ENCODE data around the gene BTBD9. TPM values are rescaled to one million over a fixed set of nuclear protein-coding genes. Genes with fewer than 3 reads are reported as not detected.

BTBD9 gene
- total RNA-seq, 6 experiments from 2014 or later, result 4.5 to 7.5 (median 5.7) TPM

DNA sequence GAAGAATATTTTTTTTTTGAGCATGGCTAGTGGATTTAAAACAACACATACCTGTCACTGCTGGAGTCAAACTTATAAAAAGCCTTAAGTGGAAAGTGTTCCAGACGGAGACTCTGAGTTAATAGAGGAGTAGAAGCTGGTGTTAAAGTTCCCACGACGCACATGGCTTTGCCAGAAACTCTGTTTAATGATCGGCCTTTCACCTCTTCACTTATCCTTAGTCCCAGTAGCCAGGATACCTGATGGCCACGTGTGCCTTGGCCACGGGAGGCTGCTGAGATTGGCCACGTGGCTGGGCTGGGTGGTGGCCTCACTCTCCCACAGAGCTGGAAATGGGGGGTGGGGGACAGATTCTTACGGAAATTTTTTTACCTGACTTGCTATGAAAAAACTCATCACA lies 487.1 kb downstream of the BTBD9 start:
- intact Hi-C loops (cut with DNase I), result no loop called here

GRCh38 chr6:38151580-38152500 lies 487.9 kb downstream of the BTBD9 start:
- H3K9me3 ChIP-seq, result no peaks in the 10 kb centered on the region
- 93% methylated on average over 10 of the region's 22 CpGs for WGBS (ENCODE audit: insufficient coverage, low coverage, low lambda C conversion rate, missing lambda C conversion rate)

More for the DNA sequence above, 487.1 kb downstream of the BTBD9 start:
- DNase-seq, result no peak
- H3K9me3 ChIP-seq, result no peaks in the 10 kb centered on the region
- no peak overlapping the region for H3K4me3 ChIP-seq
- no peaks in the 10 kb centered on the region for H3K4me1 ChIP-seq
- WGBS (ENCODE audit: insufficient coverage, low coverage, low lambda C conversion rate, missing lambda C conversion rate), result 83% methylated on average over 7 of the region's 8 CpGs
- peaks cover 0 to 12% (median 4%) of the 10 kb centered on the region in 4 donors for H3K36me3 ChIP-seq
- H3K27ac ChIP-seq, result no peak overlapping the region
- no peak for TF ChIP-seq POLR2A (IDR thresholded peaks at IDR 0.05)
- TF ChIP-seq, protein P1, sequence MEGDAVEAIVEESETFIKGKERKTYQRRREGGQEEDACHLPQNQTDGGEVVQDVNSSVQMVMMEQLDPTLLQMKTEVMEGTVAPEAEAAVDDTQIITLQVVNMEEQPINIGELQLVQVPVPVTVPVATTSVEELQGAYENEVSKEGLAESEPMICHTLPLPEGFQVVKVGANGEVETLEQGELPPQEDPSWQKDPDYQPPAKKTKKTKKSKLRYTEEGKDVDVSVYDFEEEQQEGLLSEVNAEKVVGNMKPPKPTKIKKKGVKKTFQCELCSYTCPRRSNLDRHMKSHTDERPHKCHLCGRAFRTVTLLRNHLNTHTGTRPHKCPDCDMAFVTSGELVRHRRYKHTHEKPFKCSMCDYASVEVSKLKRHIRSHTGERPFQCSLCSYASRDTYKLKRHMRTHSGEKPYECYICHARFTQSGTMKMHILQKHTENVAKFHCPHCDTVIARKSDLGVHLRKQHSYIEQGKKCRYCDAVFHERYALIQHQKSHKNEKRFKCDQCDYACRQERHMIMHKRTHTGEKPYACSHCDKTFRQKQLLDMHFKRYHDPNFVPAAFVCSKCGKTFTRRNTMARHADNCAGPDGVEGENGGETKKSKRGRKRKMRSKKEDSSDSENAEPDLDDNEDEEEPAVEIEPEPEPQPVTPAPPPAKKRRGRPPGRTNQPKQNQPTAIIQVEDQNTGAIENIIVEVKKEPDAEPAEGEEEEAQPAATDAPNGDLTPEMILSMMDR (IDR thresholded peaks at IDR 0.05), result no peak
- H3K27me3 ChIP-seq, result no peaks in the 10 kb centered on the region
- no peak for ATAC-seq

GRCh38 chr6:38150681-38151296 lies 488.9 kb downstream of the BTBD9 start:
- Histone ChIP-seq H3K4me1 (no peaks in the 10 kb centered on the region), H3K9me3 (no peaks in the 10 kb centered on the region), H3K36me3 (peaks cover 0 to 12% (median 4%) of the 10 kb centered on the region in 4 donors), H3K27me3 (no peaks in the 10 kb centered on the region), H3K4me3 (no peak overlapping the region), H3K27ac (no peak overlapping the region)
- ATAC-seq (no peak), DNase-seq (no peak)
- 93% methylated on average over 5 of the region's 11 CpGs for WGBS (ENCODE audit: insufficient coverage, low coverage, low lambda C conversion rate, missing lambda C conversion rate)
- intact Hi-C loops (cut with DNase I), result no loop called here
- TF ChIP-seq POLR2A (IDR thresholded peaks at IDR 0.05), result no peak
- TF ChIP-seq, protein P1 (IDR thresholded peaks at IDR 0.05), result no peak

More at GRCh38 chr6:38151580-38152500, 487.9 kb downstream of the BTBD9 start:
- TF ChIP-seq, protein P1 (IDR thresholded peaks at IDR 0.05), result no peak
- TF ChIP-seq POLR2A (IDR thresholded peaks at IDR 0.05), result no peak
- Histone ChIP-seq H3K4me1 (no peaks in the 10 kb centered on the region), H3K36me3 (peaks cover 0 to 12% (median 4%) of the 10 kb centered on the region in 4 donors), H3K27ac (no peak overlapping the region), H3K27me3 (no peaks in the 10 kb centered on the region), H3K4me3 (no peak overlapping the region)
- intact Hi-C loops (cut with DNase I), result no loop called here
- DNase-seq (peak in 1 of 3 donors; percentile 45), ATAC-seq (no peak)

GRCh38 chr6:38150021-38150420 lies 489.7 kb downstream of the BTBD9 start:
- ATAC-seq, result no peak
- H3K4me1 ChIP-seq, result no peaks in the 10 kb centered on the region
- intact Hi-C loops (cut with DNase I), result no loop called here
- H3K9me3 ChIP-seq, result no peaks in the 10 kb centered on the region
- no peak for TF ChIP-seq POLR2A (IDR thresholded peaks at IDR 0.05)
- TF ChIP-seq, protein P1 (IDR thresholded peaks at IDR 0.05), result no peak
- no peaks in the 10 kb centered on the region for H3K27me3 ChIP-seq
- WGBS (ENCODE audit: insufficient coverage, low coverage, low lambda C conversion rate, missing lambda C conversion rate), result 90% methylated on average over 3 of the region's 3 CpGs
- no peak overlapping the region for H3K4me3 ChIP-seq
- no peak overlapping the region for H3K27ac ChIP-seq
- DNase-seq, result no peak
- H3K36me3 ChIP-seq, result peaks cover 0 to 12% (median 4%) of the 10 kb centered on the region in 4 donors
